ENCODE results near the gene RAB3A. TPM values are rescaled to one million over a fixed set of nuclear protein-coding genes. Genes with fewer than 3 reads are reported as not detected.
"Not testable (repeated sequence)": the region's sequence is repeated elsewhere in the genome, so short reads cannot be mapped to it uniquely, and the experiment has no call there.

RAB3A gene
- total RNA-seq, 1 experiment from 2014 or later, result 2.7 TPM

DNA sequence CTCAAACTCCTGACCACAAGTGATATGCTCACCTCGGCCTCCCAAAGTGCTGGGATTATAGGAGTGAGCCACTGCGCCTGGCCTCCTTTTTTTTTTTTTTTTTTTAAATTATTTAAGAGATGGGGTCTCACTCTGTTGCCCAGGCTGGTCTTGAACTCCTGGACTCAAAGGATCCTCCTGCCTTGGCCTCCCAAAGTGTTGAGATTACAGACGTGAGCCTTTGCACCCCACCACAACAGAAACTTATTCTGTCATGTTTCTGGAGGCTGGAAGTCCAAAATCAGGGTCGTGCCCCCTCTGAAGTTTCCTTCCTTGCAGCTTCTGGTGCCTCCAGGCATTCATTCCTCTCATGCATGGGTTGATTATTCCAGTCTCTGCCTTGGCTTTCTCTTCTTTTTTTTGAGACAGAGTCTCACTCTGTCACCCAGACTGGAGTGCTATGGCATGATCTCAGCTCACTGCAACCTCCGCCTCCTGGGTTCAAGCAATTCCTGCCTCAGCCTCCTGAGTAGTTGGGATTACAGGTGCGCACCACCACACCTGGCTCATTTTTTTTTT lies 44.7 kb downstream of the RAB3A start:
- H3K4me3 ChIP-seq; H3K27ac ChIP-seq; H3K27me3 ChIP-seq; DNase-seq; H3K9me3 ChIP-seq (replicated peaks): not testable (repeated sequence)
- Histone ChIP-seq H3K36me3 (peaks cover 17% of the 10 kb centered on the region), H3K4me1 (peaks cover 14% of the 10 kb centered on the region)

DNA sequence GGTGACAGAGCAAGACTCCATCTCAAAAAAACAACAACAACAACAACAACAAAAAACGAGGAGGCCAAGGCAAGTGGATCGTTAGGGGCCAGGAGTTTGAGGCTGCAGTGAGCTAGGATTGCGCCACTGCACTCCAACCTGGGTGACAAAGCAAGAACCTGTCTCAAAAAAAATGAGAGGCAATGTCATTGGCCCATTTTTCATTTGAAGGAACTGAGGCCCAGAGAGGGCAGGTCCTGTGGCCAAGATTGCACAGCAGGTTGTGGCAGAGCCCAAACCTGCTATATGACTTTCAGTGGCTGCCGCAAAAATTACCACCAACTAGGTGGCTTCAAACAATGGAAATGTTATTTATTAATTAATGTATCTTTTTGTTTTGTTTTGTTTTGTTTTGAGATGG lies 45.4 kb downstream of the RAB3A start:
- no peak overlapping the region for H3K4me3 ChIP-seq
- DNase-seq, result no peak
- peak overlapping the region; percentile 86; the same call in 1 of the 2 replicates for H3K27ac ChIP-seq
- H3K9me3 ChIP-seq (replicated peaks), result no peaks in the 10 kb centered on the region
- H3K4me1 ChIP-seq, result peaks cover 14% of the 10 kb centered on the region
- peaks cover 10% of the 10 kb centered on the region for H3K36me3 ChIP-seq
- no peaks in the 10 kb centered on the region for H3K27me3 ChIP-seq

DNA sequence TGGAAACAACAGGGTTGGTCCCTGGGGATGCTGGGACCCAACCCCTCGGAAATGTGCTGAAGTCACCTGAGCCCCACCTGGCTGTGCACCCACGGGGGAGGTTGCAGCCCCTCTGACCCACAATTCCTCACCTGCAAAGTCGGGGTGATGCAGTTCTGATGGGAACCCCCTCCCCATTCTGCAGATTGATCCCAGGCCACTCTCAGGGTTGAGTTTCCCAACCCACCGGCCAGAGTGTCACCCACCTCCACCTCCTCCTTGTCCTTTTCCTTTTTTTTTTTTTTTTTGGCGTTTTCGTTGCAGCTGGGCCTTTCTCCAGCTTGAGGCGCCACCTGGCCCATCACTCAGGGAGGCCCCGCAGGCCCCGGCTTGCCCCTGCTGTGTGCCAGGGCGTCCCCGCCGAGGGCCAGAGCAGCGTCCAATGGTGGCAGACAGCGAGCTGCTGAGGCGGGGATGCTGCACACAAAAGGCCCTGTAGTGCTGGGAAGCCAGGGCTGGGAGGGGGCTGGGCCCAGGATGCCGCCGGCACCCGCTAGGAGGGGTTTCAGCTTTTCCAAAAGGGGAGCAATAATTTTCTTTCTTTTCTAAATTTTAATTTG lies 46.3 kb downstream of the RAB3A start:
- Histone ChIP-seq H3K4me1 (peaks cover 14% of the 10 kb centered on the region), H3K27me3 (no peaks in the 10 kb centered on the region), H3K36me3 (peaks cover 6% of the 10 kb centered on the region), H3K27ac (peak overlapping the region; percentile 86), H3K4me3 (peak overlapping the region; percentile 21), H3K9me3 (replicated peaks) (no peaks in the 10 kb centered on the region)
- peak; percentile 98 for DNase-seq

DNA sequence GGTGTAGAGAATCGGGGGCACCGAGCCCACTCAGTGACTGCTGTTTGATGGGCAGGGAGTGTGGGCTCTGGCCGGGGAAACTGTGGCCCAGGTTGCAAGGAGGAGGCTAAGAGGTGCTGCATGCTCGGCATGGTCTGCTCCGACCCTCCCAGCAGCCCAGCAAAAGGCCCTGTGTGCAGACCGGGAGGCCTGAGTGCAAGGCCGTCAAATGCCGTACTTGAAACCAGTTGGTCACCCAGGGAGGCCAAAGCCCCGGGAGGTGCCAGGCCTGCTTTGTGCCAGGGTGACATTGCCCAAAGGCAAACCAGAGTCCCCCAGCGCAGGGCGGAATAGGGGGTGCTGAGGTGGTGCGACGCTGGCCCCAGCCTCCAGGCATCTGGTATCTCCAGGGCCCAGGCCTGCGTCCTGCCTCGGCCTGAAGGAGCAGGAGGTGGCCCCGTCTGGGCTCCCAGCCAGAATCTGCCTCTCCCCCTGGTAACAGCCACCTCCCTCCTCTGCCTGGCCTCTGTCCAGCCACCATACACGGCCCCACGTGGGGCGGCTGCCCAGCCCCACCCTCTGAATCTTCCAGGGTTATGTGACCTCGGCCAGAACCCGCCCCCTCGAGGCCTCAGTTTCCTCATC lies 46.9 kb downstream of the RAB3A start:
- Histone ChIP-seq H3K4me1 (peaks cover 14% of the 10 kb centered on the region), H3K4me3 (peak overlapping the region; percentile 21), H3K27ac (peak overlapping the region; percentile 86), H3K36me3 (no peaks in the 10 kb centered on the region), H3K27me3 (no peaks in the 10 kb centered on the region), H3K9me3 (replicated peaks) (no peaks in the 10 kb centered on the region)
- DNase-seq, result peak; percentile 99

DNA sequence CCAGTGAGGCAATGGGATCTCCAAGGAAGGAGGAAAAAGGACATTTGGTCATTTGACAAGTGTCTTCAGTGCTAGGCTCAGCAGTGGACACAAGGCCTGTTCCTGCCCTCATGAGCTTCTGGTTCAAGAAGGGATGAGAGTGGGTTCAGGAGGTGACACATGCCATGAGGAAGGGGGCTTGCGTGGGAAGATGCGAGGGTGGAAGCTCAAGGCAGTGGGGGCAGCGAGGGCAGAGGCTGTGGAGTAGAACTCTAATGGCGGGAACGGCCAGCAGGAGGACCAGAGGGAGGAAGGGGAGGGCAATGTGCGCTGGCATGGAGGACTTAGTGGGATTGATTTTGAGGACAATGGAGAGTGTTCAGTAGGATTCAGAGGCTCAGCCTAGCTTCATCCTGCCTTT lies 47.6 kb downstream of the RAB3A start:
- Histone ChIP-seq H3K27ac (no peak overlapping the region), H3K36me3 (no peaks in the 10 kb centered on the region), H3K4me1 (peaks cover 20% of the 10 kb centered on the region), H3K9me3 (replicated peaks) (no peaks in the 10 kb centered on the region), H3K4me3 (no peak overlapping the region), H3K27me3 (no peaks in the 10 kb centered on the region)
- no peak for DNase-seq

DNA sequence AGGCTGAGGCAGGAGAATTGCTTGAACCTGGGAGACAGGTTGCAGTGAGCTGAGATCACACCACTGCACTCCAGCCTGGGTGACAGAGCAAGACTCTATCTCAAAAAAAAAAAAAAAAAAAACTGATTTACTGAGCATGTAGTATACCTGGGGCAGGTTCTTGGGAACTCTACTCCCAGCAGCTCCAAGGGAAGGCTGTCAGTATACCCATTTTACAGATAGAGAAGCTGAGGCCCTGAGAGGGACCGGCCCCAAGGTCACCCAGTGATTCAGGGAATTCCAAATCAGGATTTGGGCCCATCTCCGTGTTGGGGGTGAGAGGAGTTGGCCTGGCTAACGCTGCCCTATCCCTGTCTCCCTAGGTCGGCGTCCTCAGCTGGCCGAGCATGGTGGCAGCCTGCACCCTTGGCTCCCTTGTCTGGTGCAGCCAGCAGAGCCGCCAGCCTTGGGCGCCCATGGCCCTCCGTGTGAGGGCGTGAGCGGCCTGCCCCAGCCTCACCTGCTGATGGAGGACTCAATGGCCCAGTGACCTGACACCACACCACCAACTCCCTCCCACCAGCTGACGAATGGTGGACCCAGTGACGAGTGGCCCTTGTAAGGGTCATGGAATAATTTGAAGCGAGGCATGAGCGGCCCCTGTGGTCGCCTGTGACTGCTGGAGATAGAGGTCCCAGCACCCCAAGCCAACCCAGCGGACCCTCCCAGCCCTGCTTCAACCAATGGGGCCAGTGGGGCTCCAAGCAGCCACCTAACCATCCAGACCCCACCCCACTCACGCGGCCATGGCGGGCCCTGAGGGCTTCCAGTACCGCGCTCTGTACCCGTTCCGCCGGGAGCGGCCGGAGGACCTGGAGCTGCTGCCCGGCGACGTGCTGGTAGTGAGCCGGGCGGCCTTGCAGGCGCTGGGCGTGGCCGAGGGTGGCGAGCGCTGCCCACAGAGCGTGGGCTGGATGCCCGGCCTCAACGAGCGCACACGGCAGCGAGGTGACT lies 48.5 kb downstream of the RAB3A start:
- no peaks in the 10 kb centered on the region for H3K27me3 ChIP-seq
- DNase-seq, result no peak
- H3K4me3 ChIP-seq, result no peak overlapping the region
- H3K4me1 ChIP-seq, result peaks cover 20% of the 10 kb centered on the region
- no peaks in the 10 kb centered on the region for H3K36me3 ChIP-seq
- H3K9me3 ChIP-seq (replicated peaks), result no peaks in the 10 kb centered on the region
- no peak overlapping the region for H3K27ac ChIP-seq

DNA sequence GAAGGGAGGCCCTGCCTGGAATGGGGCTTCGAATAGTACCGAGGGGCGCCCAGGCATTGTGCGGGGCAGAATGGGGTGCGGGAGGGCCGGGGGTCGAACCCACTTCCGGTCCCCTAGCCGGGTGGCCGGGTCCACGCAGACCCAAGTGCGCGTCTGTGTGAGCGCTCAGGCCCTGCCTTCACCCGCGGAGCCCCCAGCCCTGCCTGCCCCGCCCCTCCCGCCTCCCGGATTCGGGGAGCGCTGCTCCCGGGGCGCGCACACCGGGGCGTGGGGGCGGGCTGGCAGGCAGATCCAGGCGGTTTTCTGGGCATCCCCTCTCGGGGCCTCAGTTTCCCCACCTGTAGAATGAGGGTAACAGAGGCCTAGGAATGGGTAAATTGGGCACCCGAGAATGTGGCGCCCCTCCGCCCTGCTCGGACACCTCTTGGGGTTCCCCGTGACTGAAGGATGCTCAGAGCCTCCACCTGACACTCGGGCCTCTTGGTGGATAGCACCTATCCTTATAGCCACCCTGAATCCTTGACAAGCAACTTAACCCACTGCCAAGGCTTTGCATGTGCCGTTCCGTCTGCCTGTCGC lies 50.2 kb downstream of the RAB3A start:
- Histone ChIP-seq H3K27ac (peak overlapping the region; percentile 40; the same call in 1 of the 2 replicates), H3K4me1 (peaks cover 20% of the 10 kb centered on the region), H3K4me3 (peak overlapping the region; percentile 75), H3K9me3 (replicated peaks) (no peaks in the 10 kb centered on the region), H3K27me3 (no peaks in the 10 kb centered on the region), H3K36me3 (no peaks in the 10 kb centered on the region)
- DNase-seq, result no peak

DNA sequence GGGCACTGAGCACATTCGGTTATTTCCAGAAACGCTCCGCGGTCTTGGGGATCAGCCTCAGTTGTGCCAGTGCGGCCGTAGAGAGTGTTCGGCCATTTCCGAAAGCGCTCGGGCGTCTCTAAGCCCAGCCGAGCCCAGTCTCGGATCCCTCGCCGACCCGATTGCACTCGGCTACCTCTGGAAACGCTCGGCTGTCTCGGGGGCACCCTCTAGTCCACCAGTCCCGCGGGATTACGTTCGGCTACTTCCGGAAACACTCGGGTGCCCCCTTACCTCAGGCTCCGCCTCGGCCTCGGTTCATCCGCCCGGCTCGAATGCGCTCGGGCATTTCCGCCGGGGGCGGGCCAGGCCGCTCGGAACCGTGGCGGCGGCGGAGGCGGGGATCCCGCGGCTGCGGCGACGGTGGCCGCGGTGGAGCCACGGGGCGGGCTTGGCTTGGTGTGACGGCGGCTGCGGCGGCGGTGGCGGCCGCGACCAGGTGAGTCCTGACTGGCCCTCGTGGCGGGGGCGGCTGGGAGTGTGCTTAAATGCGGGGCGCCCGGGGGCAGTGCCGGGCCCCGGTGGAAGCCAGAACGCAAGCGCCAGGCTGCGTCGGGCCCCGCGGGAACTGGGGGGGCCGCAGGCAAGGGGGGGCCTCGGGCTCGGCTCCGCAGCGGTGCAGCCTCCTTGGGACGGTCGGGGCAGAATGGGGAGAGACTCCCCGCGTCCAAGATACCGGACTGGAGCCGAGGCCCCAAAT lies 50.9 kb downstream of the RAB3A start, which contains the start of gene PIK3R2:
Gene PIK3R2, plus strand, starts transcription at position 347 of the 739 bp plus-strand sequence. CDS start 2,717 bp downstream, outside the sequence.
- no peaks in the 10 kb centered on the region for H3K36me3 ChIP-seq
- H3K27ac ChIP-seq, result peak within 1 kb of the TSS; percentile 69
- DNase-seq, result peak; percentile 100
- no peaks in the 10 kb centered on the region for H3K9me3 ChIP-seq (replicated peaks)
- peak within 1 kb of the TSS; percentile 75 for H3K4me3 ChIP-seq
- H3K27me3 ChIP-seq, result no peaks in the 10 kb centered on the region
- peaks cover 18% of the 10 kb centered on the region for H3K4me1 ChIP-seq

DNA sequence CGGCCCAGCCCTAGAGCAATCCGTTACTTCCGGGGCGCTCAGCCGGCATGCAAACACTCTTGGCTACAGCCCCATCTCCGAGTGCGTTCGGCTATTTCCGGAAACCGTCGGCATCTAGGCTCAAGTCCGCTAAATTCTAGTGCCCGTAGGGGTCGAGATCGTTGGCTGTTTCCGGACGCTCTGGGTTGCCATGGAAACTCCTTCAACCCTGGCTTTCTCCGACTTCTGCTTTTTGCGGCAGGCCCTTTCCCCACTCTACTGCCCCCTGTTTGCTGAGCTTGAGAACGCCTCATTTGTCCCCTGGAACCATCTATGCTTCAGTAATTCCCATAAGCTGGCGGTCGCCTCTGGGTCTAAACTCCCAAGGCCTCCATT lies 51.4 kb downstream of the RAB3A start:
- no peaks in the 10 kb centered on the region for H3K9me3 ChIP-seq (replicated peaks)
- peak overlapping the region; percentile 75 for H3K4me3 ChIP-seq
- peak overlapping the region; percentile 69 for H3K27ac ChIP-seq
- H3K27me3 ChIP-seq, result no peaks in the 10 kb centered on the region
- DNase-seq, result peak; percentile 99 to 100
- no peaks in the 10 kb centered on the region for H3K36me3 ChIP-seq
- H3K4me1 ChIP-seq, result peaks cover 17% of the 10 kb centered on the region

DNA sequence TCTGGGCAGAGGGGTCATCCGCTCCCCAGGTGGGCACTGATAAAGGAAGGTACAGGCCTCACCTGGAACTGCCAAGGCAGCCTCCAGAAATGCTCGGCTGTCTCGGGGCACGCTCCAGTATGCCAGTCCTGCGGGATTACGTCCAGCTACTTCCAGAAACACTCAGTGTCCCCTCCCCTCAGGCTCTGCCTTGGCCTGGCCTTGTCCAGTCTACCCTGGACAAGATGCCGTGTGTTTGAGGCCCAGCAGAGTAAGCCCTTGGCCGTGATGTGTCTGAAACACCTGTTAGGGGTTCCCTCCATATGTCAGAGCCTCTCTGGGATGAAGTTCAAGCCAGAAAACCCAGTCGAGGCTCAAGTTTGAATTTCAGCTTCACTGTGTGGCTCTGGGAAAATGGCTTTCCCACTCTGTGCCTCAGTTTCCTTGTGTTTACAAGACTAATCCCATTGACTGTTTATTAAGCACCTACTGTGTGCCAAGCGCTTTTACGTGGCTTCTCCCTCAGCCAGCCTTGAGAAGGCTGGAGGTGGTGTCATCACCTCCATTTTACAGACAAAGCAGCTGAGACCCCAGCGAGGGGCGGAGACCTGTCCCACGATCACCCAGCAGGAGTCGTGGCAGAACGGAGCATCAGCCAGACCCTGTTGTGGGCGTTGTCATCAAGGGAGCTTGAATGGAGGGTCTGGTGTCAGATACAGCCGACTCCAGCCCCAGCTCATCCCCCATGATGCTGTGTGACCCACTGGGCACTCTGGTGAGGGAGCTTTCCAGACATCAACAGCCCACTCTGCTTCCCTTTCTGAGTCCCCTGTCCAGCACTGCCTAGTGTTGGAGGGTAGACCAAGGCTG lies 52.8 kb downstream of the RAB3A start:
- DNase-seq, result no peak
- Histone ChIP-seq H3K36me3 (no peaks in the 10 kb centered on the region; the same call in 1 of the 2 replicates), H3K27me3 (no peaks in the 10 kb centered on the region), H3K4me1 (peaks cover 6% of the 10 kb centered on the region; the same call in 1 of the 2 replicates), H3K27ac (no peak overlapping the region; the same call in 1 of the 2 replicates), H3K9me3 (replicated peaks) (no peaks in the 10 kb centered on the region), H3K4me3 (no peak overlapping the region)

DNA sequence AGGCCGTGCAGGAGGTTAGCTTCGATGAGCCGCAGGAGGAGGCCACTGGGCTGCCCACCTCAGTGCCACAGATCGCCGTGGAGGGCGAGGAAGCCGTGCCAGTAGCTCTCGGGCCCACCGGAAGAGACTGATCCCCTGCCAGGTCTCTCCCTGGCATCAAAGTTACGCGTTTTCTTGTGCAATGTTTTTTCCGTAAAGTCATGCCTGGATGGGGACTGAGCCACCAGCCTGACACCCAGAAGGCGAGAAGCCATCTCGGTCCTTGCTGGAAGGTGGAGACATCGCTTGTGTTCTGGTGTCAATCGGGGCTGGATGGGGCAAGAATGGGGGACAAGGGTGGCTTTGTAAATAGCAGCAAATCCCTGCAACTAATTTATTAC lies 54.3 kb downstream of the RAB3A start:
- Histone ChIP-seq H3K36me3 (peaks cover 7% of the 10 kb centered on the region; the same call in 1 of the 2 replicates), H3K27ac (no peak overlapping the region), H3K9me3 (replicated peaks) (no peaks in the 10 kb centered on the region), H3K4me3 (no peak overlapping the region), H3K27me3 (no peaks in the 10 kb centered on the region), H3K4me1 (peaks cover 6% of the 10 kb centered on the region; the same call in 1 of the 2 replicates)
- no peak for DNase-seq

DNA sequence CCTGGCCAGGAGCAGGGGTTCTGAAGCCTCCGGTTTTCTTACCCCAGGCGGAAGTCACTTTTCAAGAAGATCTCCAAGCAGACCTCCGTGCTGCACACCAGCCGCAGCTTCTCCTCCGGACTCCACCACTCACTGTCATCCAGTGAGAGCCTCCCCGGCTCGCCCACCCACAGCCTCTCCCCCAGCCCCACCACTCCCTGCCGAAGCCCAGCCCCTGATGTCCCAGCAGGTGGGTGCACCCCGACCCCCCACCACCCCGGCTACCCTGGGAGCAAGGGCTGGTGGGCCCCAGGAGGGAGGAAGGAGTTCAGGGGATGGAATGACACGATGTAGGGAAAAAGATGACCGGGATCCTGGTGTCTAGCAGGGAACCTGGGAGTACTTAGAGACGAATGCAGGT lies 56.4 kb downstream of the RAB3A start:
- H3K27me3 ChIP-seq, result no peaks in the 10 kb centered on the region
- no peaks in the 10 kb centered on the region for H3K9me3 ChIP-seq (replicated peaks)
- H3K27ac ChIP-seq, result no peak overlapping the region
- DNase-seq, result no peak
- peaks cover 7% of the 10 kb centered on the region; the same call in 1 of the 2 replicates for H3K36me3 ChIP-seq
- H3K4me3 ChIP-seq, result no peak overlapping the region
- H3K4me1 ChIP-seq, result peaks cover 6% of the 10 kb centered on the region; the same call in 1 of the 2 replicates

All from SJCRH30 (cell line).